ENCODE data around the gene TYMS.

- TF ChIP-seq POLR2A (IDR thresholded peaks at IDR 0.05) (no peak), CTCF (IDR thresholded peaks at IDR 0.05) (no peak)
Observed at GRCh38 chr18:652131-652530, 5.3 kb upstream of the TYMS start.

Data from uterus (tissue), 2 donors.